Neural cell (in vitro differentiated cells): ENCODE data around the gene IL10RA. TPM values are rescaled to one million over a fixed set of nuclear protein-coding genes. Genes with fewer than 3 reads are reported as not detected.

Experiments used
- H2AFZ ChIP-seq: fragments of 200-600, 300-800 bp; sonication (generic), shearing (Covaris generic); 2 replicates; pipeline ENCODE4 v1.6.0; 2014; ENCODE audit warnings: low read depth, mild to moderate bottlenecking, antibody characterized with exemption, low read length, moderate library complexity
- H3F3A ChIP-seq: fragments of 200-600 bp; shearing (Covaris generic); 2 replicates; pipeline ENCODE4 v1.6.1; 2016; ENCODE audit warnings: mild to moderate bottlenecking, moderate library complexity, mixed read lengths, antibody characterized with exemption, low read length; ENCODE audit not compliant: insufficient read depth, poor library complexity, severe bottlenecking
- H3K27ac ChIP-seq: fragments of 200-600, 300-800 bp; sonication (generic), shearing (Covaris generic); 2 replicates; pipeline ENCODE4 v1.5.1; 2014; ENCODE audit warnings: mild to moderate bottlenecking, low read length, moderate library complexity
- H3K27me3 ChIP-seq: fragments of 300-800, 200-600 bp; sonication (generic), shearing (Covaris generic); 2 replicates; pipeline ENCODE4 v1.6.0; 2014; ENCODE audit warnings: mild to moderate bottlenecking, low read depth, low read length, moderate library complexity; ENCODE audit not compliant: insufficient read depth
- H3K36me3 ChIP-seq: fragments of 300-800, 200-600 bp; sonication (generic), shearing (Covaris generic); 2 replicates; pipeline ENCODE4 v1.5.1; 2014; ENCODE audit warnings: mild to moderate bottlenecking, antibody characterized with exemption, low read length, moderate library complexity; ENCODE audit not compliant: insufficient read depth
- H3K4me2 ChIP-seq: fragments of 300-800, 200-600 bp; sonication (generic), shearing (Covaris generic); 2 replicates; pipeline ENCODE4 v1.6.0; 2014; ENCODE audit warnings: mild to moderate bottlenecking, low read length
- H3K4me3 ChIP-seq: fragments of 300-800, 200-600 bp; sonication (generic), shearing (Covaris generic); 2 replicates; pipeline ENCODE4 v1.5.1; 2014; ENCODE audit warnings: mild to moderate bottlenecking, low read length, moderate library complexity
- H3K79me2 ChIP-seq: fragments of 200-600 bp; shearing (Covaris generic); replicated peaks from 2 replicates; pipeline ENCODE4 v1.6.0; 2014; ENCODE audit warnings: mild to moderate bottlenecking, low read length, moderate library complexity; ENCODE audit not compliant: insufficient read depth
- H3K9ac ChIP-seq: fragments of 300-800, 200-600 bp; sonication (generic), shearing (Covaris generic); 2 replicates; pipeline ENCODE4 v1.6.1; 2016; ENCODE audit warnings: mild to moderate bottlenecking, low read length, mixed read lengths
- H3K9me2 ChIP-seq: fragments of 200-600 bp; shearing (Covaris generic); 2 replicates; pipeline ENCODE4 v1.6.1; 2016; ENCODE audit warnings: mild to moderate bottlenecking, low read length, mixed read lengths; ENCODE audit not compliant: insufficient read depth
- H3K9me3 ChIP-seq: fragments of 200-600, 300-800 bp; sonication (generic), shearing (Covaris generic); 2 replicates; pipeline ENCODE4 v1.6.1; 2016; ENCODE audit warnings: mild to moderate bottlenecking, mixed run types, low read length, moderate library complexity, mixed read lengths
- H4K20me1 ChIP-seq: fragments of 200-600 bp; shearing (Covaris generic); 2 replicates; pipeline ENCODE4 v1.6.1; 2016; ENCODE audit warnings: mild to moderate bottlenecking, mixed run types; ENCODE audit not compliant: insufficient read depth
- CTCF ChIP-seq: fragments of 450-650 bp; IDR thresholded peaks from 2 replicates; pipeline ENCODE4 v1.5.1; 2014; ENCODE audit warnings: antibody characterized with exemption, mild to moderate bottlenecking, moderate library complexity; ENCODE audit not compliant: poor library complexity, severe bottlenecking
- EP300 ChIP-seq: fragments of 450-650 bp; conservative IDR thresholded peaks from 2 replicates; pipeline ENCODE4 v1.6.1; 2014; ENCODE audit warnings: antibody characterized with exemption, mild to moderate bottlenecking, moderate library complexity; ENCODE audit not compliant: poor library complexity, severe bottlenecking
- EZH2 ChIP-seq: fragments of 200-600, 300-800 bp; shearing (Covaris generic), sonication (generic); IDR thresholded peaks from 2 replicates; pipeline ENCODE4 v1.6.1; 2014; ENCODE audit warnings: antibody characterized with exemption, low read length, borderline replicate concordance, mild to moderate bottlenecking; ENCODE audit not compliant: insufficient read depth, poor library complexity, severe bottlenecking
- MXI1 ChIP-seq: fragments of 450-650 bp; conservative IDR thresholded peaks from 2 replicates; pipeline ENCODE4 v1.6.1; 2014; ENCODE audit warnings: antibody characterized with exemption, mild to moderate bottlenecking; ENCODE audit not compliant: poor library complexity, severe bottlenecking
- POLR2AphosphoS5 ChIP-seq: IDR thresholded peaks from 2 replicates; pipeline ENCODE4 v1.6.1; 2012
- RAD21 ChIP-seq: fragments of 450-650 bp; conservative IDR thresholded peaks from 2 replicates; pipeline ENCODE4 v1.6.1; 2014; ENCODE audit warnings: antibody characterized with exemption, mild to moderate bottlenecking, moderate library complexity
- REST ChIP-seq: IDR thresholded peaks from 2 replicates; pipeline ENCODE4 v1.6.1; 2012; ENCODE audit warnings: borderline replicate concordance
- SMC3 ChIP-seq: fragments of 450-650 bp; conservative IDR thresholded peaks from 2 replicates; pipeline ENCODE4 v1.6.1; 2014; ENCODE audit warnings: antibody characterized with exemption, mild to moderate bottlenecking, moderate library complexity; ENCODE audit not compliant: poor library complexity
- TAF1 ChIP-seq: IDR thresholded peaks from 2 replicates; pipeline ENCODE4 v1.6.1; 2012; ENCODE audit warnings: low read depth
- polyA plus RNA-seq: library from polyadenylated mRNA; depleted of rRNA; stranded (reverse); fragments of >200 nt; gene quantifications from 2 replicates; pipeline ENCODE4 v1.2.3, GENCODE V29; 2014

Gene IL10RA
- polyA plus RNA-seq, 1 donor from 2014 or later: 1.1 TPM

DNA sequence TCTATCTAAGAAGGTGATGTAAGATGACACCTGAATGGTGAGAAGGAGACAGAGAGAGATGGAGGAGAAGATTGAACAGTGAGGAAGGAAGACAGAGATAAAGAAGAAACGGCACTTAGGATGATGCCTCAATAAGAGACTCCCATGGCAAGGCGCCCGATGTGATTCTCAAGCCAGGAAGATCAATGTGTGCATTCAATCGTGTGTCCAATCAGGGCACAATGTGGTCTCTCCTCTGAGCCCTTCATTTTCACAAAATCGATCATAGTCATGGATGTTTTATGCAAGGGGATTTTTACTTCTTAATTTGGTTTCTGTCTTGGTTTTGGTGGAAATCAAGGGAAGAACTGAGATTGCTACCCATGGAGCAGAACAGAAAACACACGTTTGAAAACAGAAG lies 37.1 kb upstream of the IL10RA start:
- Histone ChIP-seq H3K27ac (no peak overlapping the region), H3K9me3 (no peaks in the 10 kb centered on the region), H3F3A (no peaks in the 10 kb centered on the region), H3K4me2 (no peak overlapping the region), H3K27me3 (no peaks in the 10 kb centered on the region), H4K20me1 (no peaks in the 10 kb centered on the region), H3K36me3 (no peaks in the 10 kb centered on the region), H3K9ac (no peak overlapping the region), H2AFZ (no peak overlapping the region), H3K9me2 (no peaks in the 10 kb centered on the region), H3K79me2 (no peaks in the 10 kb centered on the region), H3K4me3 (no peak overlapping the region)
- no peak for TF ChIP-seq EZH2
- no peak for TF ChIP-seq POLR2AphosphoS5
- TF ChIP-seq REST: no peak

- Histone ChIP-seq H2AFZ (no peak overlapping the region), H3K4me2 (no peak overlapping the region), H3F3A (no peaks in the 10 kb centered on the region), H3K9ac (no peak overlapping the region), H3K27ac (no peak overlapping the region), H3K9me3 (no peaks in the 10 kb centered on the region), H3K79me2 (no peaks in the 10 kb centered on the region), H3K27me3 (no peaks in the 10 kb centered on the region), H4K20me1 (no peaks in the 10 kb centered on the region), H3K9me2 (no peaks in the 10 kb centered on the region), H3K36me3 (no peaks in the 10 kb centered on the region), H3K4me3 (no peak overlapping the region)
- TF ChIP-seq REST (no peak), POLR2AphosphoS5 (no peak), EZH2 (no peak), TAF1 (no peak), SMC3 (no peak), RAD21 (no peak), MXI1 (no peak), EP300 (no peak), CTCF (no peak)
These were observed 35.9 kb upstream of the IL10RA start for GRCh38 chr11:117950301-117950700.
